Activated naive CD4-positive, alpha-beta T cell treated with anti-CD3 and anti-CD28 coated beads, Interleukin-2, amount 50 U/mL, for 16 hours (primary cell): ENCODE measurements around the gene THPO.

ENCODE experiments used
- DNase-seq: peaks from one replicate; pipeline ENCODE4 v3.0.0-alpha.2; 2020

Gene THPO

DNA sequence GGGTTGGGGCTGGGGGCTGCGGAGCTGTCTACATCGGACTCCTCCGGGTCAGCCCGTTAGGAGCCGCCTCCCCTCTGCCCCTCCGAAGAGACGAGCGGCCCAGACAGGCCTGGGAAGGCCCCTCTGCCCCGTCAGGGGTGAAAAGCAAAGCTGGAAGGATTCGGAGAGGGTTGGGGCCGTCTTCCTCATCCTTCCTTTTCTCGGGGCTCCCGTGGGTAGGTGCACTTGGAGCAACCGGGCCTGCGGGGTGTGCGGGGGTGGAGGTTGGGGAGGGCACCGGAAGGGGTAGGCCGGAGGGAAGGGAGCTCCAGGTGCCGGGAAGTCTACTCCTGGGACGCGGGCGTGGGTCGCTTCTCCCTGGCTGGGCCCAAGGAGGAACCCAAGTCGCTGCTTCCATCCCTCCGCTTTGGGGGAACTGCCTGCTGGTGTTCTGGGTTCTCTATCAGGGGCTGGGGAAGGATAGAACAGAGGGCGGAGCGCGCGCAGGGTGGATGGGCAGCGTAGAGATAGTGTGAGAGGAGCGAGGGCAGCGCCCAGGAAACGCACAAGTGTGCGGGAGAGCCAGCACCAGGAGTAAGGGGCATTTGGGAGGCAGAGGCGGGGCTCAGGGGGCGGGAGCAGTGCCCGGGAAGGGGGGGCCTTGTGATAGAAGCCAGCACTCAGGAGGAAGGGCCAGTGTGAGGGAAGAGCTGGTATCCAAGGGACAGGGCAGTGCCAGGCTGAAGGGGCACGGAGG, 15.9 kb downstream of the THPO start:
- DNase-seq, result peak; percentile 52

DNA sequence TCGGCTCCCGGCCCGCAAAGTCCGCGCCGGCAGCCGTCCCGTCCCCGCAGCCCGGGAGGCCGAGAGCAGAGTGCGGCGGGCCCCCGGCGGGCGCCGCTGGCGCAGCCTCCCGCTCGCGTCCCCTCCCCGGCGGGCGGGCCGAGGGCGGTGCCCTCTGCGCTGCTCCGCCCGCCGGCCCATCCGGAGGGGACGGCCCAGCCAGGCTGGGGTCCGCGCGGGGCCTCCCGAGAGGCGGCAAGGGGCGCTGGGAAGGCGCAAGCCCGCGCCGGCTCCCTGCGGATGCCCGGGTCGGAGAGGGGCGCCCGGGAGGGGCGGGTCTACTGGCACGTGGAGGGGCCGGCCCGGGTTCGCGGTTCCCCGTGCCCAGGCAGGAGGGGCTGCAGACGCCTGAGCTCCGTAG, 16.5 kb downstream of the THPO start, which contains the start of the genes CLCN2 and POLR2H:
Gene CLCN2, minus strand, starts transcription at position 74 of the 400 bp plus-strand sequence. CDS start 126 bp downstream, outside the sequence.
Gene POLR2H, plus strand, starts transcription at position 179 of the 400 bp plus-strand sequence. CDS start 1,783 bp downstream, outside the sequence.
- peak; percentile 58 for DNase-seq

DNA sequence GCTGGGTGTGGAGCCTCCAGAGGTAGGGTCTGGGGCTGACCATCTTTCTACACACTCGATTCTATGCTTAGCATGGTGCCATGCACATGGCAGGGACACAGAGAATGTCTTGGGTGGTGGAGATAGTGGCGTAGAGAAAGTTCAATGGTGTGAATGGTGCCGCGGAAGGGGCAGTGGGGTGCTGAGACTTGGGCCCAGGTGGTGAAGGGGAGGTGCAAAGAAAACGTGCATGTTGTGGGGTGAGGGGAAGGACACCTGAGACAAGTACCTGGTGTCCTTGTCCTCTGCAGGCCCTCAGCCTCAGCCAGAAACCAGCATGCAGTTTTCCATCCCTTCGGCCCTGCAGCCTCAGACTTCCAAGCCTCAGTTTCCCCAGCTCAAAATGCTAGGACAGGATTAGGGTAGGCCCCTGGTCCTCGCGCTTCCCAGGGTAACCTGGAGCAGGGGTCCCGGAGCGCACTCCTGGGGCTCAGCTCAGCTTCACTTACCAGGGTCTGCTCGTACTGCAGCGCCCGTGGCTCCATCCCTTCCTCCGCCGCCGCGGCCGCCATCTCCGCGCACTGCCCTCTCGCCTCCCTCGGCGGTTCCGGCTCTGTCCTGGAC, 17.0 kb downstream of the THPO start:
- DNase-seq, result no peak

DNA sequence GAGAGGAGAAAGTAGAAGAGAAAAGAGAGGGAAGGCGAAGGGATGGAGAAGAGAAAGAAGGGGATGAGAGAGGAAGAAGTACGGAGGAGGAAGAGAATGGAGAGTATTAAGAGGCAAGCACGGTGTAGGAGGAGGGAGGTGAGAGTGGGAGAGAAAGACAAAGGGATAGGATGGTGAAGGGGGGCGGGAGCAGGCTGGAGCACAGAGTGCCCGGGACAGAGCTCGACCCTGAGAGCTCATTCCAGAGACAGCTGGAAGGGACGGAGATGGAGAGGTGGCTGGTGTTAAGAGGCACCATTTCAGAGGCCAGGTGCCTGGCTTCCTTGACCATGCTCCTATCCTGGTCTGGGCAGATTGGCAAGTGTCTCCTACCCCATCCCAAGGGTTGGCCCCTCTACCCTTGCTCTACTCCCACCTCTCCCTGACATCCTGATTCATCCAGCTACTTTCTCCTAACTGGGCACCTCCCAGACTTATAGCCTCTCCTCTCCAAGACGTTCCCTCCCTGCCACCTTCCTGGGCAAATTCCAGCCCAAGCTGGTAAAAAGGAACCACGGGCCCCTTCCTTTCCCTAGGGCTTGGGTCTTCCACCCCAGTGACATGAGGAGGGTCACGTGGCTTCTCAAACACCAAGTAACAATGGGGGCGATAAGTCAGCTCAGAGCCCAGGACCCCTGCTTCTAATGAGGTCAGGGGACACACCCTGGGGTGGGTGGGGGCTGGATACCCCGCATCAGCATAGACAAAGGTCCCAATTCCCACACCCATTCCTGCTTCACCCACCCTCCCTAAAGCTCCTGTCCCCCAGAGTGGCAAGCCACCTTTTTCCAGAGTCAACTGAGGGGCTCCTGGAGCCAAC, 17.7 kb downstream of the THPO start:
- DNase-seq, result no peak

DNA sequence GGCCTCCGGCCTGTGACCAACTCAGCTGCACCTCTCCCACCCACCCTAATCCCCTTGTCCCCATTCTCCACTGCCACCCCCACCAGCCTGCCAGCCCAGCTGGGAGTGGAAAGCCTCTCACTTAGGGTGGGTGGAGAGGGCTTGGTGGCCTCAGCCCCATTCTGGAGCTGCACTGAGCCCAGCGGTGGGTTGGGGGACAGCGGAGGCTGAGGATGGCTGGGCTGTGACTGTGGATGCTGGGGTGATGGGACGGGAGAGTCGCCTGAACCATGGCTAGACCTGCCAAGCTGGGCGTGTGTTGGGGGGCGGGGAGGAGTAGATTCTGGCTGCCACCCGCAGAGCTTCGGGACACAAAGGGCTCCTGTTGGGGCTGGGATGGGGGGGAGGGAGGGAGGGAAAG, 18.4 kb downstream of the THPO start:
- no peak for DNase-seq

DNA sequence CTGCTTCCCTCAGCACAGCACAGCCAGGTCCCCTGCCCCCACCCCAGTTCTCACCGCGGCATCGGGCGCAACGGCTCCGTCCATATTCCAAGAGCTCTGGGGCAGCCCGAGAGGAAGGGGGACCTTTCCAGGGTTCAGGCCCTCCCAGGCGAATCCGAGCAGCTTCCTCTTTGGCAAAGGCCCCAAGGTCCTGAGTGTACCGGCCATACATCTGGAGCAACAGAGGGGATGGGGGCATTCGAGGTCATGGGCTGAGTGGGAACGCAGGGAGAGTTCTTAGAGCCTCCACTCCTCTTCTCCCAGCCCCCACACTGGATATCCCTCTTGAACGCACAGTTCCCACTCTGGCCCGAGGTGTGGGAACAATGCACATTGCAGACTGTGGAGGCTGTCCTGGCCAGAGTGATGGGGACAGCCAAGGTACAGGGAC, 19.1 kb downstream of the THPO start:
- DNase-seq, result no peak

DNA sequence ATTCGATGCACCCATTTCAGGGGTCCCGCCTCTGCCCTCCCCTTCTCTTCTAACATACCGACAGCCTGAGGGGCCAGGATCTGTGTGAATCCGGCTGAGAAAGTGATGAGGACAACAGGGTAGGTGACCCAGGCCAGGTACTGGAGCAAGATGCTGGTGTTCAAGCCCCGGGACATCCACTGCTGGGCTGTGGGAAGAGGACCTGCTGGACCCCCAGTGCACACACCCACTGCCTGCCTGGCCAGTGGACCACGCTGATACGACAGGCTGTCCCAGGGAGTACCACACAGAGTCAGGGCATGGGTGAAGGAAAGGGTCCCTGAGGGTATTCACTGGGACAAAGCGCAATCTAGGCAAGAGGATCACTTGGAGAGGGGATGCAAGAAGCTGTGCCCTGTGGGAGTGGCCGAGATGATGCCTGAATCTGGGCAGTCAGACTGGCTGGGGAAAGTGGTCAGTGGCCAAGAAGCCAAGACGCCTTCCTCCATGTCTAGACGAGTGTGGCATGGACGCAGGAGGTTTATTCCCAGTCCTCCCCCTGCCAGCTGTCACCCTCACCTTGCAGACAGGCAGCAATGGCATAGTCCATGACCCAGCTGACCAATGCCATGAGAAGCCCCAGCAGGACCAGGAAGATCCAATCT, 19.8 kb downstream of the THPO start:
- DNase-seq, result no peak

DNA sequence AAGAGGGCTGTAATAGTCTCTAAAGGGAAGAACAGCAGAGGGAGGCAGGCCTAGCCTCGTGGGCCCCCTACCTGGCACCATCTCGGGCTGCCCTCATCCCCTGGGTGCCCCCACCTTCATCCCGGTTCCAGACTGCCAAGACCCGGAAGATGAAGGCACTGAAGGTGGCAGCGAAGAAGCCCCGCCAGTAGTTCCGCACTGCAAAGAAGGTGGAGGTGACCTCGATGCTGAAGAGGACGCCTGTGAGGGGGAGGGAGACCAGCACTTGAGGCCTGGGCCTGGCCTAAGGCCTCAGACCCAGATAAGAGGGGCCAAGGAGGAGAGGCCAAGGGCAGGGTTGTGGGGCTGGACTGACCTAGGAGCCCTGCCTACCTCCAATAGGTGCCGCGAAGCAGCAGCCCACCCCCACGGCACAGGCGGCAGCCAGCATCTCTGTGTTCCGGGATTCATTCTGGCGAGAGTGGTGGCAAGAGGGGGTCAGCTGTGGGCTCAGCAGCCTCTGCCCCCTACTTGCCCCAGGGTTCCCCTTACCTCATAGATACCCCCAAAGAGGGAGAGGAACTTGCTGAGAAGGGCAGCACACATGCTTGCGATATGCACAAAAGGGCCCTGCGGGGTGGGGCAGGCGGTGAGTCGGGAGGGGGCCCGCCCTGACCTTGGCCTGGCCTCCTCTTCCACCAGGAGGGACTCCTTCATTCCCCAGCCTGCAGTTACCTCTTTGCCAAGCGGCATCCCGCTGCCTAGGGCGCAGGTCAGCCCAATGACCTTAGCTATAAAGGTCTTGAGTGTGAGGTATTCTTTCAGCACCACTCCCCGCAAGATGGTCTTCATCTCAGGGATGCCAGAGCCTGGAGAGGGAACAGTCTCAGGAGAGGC, 20.5 kb downstream of the THPO start:
- no peak for DNase-seq

DNA sequence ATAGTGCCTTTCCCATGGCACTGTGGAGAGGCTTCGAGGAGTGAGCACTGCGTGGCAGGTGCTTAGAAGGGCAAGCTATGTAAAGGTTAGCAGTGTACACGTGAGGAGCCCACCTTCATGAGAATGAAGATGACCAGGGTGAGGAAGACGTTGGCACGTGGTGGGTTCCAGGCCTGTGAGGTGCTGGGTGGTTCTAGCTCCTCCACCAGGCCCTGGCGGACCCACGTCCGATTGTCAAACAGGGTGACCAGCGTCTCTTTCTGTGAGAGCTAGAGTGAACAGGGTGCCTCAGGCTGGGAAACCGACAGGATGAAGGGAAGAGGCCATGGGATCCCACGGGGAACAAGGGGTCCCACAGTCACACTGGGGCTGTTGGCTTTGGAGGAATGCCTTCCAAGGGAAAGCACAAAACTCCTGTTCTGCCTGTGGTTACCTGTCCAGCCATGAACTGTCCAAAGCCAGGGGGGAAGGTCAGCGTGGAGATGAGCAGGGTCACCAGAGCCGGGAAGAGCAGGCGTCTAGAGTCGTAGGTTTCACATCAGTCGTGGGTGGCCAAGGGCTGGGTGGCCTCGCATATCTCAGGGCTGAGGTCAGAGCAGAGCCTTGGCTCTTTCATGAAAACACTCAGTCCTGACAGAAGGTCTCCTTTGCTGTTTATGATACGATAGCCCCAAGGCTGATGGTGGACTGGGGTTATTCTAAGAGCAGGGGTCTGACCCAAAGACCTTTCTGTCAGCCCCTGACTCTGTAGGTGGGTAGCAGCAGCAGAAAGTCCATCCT, 22.6 kb downstream of the THPO start:
- no peak for DNase-seq

DNA sequence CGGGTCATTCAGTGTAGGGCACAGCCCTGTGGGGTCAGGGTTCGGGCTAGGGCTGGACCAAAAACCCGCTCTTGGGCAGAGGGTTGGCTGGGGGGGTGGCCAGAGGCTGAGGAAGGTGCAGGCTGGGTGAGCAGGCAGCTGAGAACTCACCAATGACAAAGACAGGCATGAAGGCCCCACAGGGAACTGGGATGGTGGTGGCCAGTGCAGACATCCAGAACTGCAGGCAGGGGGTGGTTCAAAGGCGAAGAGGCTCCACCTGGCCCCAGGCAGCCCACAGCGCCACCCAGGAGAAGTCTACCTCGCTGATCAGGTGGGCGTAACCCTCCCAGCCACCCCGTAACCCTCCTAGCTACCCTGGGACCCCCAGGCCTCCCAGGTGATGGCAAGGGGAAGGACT, 23.3 kb downstream of the THPO start:
- DNase-seq, result no peak

DNA sequence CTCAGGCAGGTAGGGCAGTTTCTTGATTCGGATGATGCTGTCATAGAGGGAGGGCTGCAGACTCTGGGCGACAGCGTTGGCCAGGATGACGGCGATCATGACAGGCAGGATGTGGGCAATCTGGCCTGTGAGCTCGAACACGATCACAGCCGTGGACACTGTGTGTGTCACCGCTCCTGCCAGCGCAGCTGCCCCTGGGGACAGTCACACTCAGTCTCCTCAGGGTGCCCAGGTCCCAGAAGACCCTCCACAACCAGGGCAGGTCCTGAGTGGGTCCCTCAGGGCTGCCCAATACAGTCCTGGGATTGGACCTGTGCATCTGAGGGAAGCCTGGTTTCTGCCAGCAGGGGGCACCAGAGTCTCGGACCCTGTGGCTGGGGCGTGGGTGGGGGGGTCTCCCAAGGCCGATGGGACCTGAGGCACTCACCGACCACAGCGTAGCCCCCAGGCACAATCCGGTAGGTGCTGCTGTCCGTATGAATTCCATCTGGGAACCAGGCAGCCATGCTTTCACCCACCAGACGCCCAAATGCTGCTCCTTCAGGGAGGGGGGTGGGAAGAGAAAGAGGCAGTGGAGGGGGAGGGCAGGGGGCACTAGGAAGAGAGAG, 23.8 kb downstream of the THPO start:
- DNase-seq, result peak; percentile 70

DNA sequence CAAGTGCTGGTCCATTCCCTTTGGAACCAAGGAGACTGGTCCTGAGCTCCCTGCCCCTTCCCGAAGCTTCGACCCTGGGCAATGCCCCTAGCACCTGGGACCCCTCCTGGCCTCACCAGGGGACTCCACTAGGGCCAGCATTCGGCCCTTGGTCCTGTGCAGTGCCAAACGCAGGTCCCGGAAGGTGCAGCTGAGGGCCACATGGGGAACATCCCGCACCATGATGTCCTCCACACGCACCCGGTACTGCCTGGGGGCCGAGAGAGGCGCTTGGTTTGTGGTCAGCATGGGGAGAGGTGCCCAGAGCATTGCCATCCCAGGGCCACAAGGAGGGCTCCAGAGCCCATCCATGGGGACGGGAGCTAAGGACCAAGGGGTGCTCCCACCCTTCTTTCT, 24.5 kb downstream of the THPO start:
- no peak for DNase-seq

DNA sequence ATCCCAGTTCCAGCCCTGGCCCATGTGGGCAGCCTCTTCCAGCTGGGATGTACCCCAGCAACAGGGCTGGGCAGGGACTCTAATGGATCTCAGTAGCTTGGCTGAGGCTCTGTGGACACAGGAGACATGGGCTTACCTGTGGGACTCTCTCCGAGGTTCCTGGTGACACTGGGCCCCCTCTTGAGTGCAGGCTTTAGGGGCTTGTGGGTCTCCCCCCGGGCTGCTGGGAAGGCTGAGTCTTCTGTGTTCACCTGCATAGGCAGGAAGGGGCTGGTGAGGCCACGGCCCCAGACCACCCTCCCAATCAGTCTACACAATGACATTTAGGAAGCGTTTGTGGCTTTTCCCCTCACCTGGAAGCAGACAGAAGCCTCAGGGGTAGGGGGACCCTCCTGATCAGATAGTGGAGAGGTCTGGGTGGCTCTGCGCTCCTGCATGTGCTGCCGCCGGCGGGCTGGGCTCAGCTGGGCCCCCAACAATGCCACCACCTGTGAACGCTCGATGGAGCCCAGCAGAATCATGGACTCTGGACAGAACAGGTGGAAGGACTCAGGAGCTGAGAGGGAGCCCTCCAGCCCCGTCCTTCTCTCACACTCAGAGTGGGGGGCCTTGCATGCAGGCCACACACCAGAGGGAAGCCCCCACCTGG, 25.0 kb downstream of the THPO start:
- no peak for DNase-seq

DNA sequence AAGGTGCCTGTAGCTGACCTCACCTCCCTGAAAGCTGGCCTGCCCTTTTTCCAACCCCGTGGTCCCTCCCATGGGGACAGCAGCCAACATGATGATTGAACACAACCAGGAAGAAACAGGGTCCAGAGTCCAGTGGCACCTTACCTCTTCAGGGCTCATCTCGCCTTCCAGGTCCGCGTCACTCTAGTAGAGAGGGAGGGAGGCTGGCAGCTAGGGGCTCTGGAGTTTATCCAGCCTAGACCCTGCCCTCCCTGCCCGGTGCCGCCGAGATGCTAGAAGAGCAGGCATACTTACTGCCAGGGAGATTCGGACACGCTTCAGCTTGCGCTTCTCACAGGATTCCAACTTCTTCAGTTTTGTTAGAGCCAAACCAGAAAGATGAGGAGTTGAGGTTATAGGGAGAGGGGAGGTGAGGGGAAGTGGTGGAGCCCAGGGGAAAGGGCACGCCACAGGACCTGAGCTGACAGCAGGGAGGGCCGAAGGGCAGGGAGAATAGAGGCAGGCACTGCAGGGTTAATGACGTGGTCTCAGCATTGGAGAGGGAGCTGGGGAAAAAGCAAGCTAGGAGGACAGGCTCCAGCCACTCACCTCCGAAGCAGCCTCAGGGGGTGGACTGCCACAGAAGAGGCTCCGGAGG, 25.7 kb downstream of the THPO start:
- DNase-seq, result no peak

DNA sequence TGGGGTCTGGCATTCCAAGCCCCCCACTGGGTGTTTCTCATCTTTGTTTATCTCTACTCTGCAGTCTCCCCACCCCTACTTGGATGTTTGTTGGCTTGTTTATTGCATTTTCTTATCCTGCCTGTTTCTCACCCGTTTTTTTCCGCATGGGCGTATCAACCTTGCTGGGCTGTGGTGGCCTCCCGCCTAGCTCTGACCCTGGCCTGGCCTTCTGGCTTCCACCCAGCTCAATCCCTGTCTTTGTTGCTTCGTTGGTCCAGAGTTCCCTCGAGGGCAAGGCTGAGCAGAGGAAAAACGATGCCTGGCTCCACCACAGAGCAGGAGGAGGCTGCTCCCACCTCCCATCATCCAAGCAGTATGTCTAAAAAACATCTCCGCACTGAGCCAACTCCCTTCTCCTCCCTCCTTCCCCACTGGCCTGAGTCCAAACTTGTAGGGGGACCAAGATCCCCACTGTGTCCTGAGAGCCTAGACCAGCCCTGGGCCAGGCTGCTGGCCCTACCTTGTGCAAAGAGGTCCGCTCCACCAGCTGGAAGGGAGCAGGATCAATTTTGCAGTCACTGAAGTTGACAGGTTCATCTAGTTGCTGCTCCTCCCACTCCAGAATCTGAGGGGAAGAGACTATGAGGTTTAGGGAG, 26.4 kb downstream of the THPO start:
- no peak for DNase-seq

DNA sequence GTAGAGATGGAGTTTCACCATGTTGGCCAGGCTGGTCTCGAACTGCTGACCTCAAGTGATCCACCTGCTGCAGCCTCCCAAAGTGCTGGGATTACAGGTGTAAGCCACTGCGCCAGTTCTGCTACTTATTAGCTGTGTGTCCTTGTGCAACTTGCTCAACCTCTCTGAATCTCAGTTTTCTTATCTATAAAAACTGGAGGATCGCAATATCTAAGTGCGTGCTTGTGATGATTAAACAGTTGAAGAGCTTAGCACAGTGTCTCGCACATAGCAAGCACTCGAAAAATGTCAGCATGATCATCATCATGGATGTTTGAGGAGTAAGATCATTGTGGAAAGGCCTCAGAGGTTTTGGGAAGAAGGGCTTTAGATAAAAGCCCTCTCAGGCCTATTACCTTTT, 27.4 kb downstream of the THPO start:
- DNase-seq, result no peak

DNA sequence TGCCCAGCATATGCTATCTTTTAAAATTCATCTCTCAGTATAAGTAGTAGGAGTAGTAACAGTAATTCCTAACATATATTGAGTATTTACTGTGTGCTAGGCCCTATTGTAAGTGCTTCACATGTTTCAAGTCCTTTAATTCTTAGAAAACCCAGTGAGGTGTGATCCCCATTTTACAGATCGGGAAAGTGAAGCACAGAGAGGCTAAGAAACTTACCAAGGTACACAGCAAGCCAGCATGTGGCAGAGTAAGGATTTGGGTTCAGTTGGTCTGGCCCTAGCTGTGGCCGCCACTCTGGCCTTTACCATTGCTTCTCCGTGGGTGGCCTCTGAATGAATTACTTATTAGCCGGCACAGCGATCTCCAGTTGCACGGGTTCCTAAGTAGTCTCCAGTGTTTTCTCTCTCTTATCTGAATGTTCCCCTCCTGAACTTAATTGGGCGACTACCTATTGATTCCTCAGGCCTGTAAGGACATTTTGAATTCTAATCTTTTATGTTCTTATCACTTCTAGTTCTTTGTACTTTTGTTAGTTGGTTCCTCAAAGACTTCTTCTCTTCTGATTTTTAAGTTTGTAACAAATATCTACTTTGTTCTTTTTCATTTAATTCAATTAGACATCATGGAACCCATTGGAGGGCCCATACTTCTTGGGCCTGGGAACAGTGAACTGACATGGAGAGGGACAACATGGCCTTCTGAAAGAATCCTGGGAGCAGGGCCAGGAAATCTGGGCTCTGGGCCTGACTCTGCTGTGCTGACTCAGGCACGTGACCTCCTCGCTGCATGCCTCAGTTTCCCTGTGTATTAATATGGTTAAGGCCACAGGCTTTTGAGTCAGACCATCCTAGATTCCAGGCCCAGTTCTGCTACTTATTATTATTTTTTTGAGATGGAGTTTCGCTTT, 28.2 kb downstream of the THPO start:
- DNase-seq, result no peak

DNA sequence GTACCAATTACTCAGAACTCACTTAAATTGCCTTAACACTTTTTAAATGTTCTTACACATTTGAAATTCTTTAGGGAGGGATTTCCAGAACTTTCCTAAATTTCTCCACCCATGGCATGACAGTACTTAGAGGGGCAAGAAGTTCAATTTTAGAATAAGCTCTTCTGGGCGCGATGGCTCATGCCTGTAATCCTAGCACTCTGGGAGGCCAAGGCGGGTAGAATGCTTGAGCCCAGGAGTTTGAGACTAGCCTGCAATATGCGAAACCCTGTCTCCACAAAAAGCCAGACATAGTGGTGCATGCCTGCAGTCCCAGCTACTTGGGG, 30.0 kb downstream of the THPO start:
- no peak for DNase-seq
